OCI-LY1 (cell line): ENCODE data around the gene COL19A1.

Source experiments
- H2AFZ ChIP-seq: fragments of 200-600 bp; sonication (generic), shearing (Covaris generic); 2 replicates; pipeline ENCODE4 v1.6.0; 2014; ENCODE audit warnings: antibody characterized with exemption, mild to moderate bottlenecking, low read length
- H3F3A ChIP-seq: fragments of 200-600 bp; sonication (generic), shearing (Covaris generic); 2 replicates; pipeline ENCODE4 v1.6.0; 2014; ENCODE audit warnings: mild to moderate bottlenecking, antibody characterized with exemption, low read length, moderate library complexity; ENCODE audit not compliant: insufficient read depth
- H3K27ac ChIP-seq: fragments of 200-600 bp; sonication (generic); 2 replicates; pipeline ENCODE4 v1.5.1; 2014; ENCODE audit warnings: low read length, mixed run types, mild to moderate bottlenecking, low read depth; ENCODE audit not compliant: poor library complexity, severe bottlenecking
- H3K27me3 ChIP-seq: fragments of 200-600 bp; sonication (generic); 2 replicates; pipeline ENCODE4 v1.6.0; 2014; ENCODE audit warnings: antibody characterized with exemption, mild to moderate bottlenecking, low read length, moderate library complexity; ENCODE audit not compliant: insufficient read depth
- H3K36me3 ChIP-seq: fragments of 200-600 bp; sonication (generic); 2 replicates; pipeline ENCODE4 v1.6.1; 2014; ENCODE audit warnings: mild to moderate bottlenecking, antibody characterized with exemption, low read length, moderate library complexity, mixed read lengths; ENCODE audit not compliant: insufficient read depth
- H3K4me1 ChIP-seq: fragments of 200-600 bp; sonication (generic); 2 replicates; pipeline ENCODE4 v1.5.1; 2014; ENCODE audit warnings: mild to moderate bottlenecking, low read length, moderate library complexity; ENCODE audit not compliant: insufficient read depth, severe bottlenecking
- H3K4me2 ChIP-seq: fragments of 200-600 bp; sonication (generic), shearing (Covaris generic); 2 replicates; pipeline ENCODE4 v1.6.1; 2014; ENCODE audit warnings: low read length
- H3K4me3 ChIP-seq: fragments of 200-600 bp; sonication (generic); 2 replicates; pipeline ENCODE4 v1.5.1; 2014; ENCODE audit warnings: low read length, low read depth, mild to moderate bottlenecking, mixed read lengths; ENCODE audit not compliant: poor library complexity, severe bottlenecking
- H3K79me2 ChIP-seq: fragments of 200-600 bp; shearing (Covaris generic); 2 replicates; pipeline ENCODE4 v1.6.1; 2016; ENCODE audit warnings: mixed run types, low read length, mixed read lengths; ENCODE audit not compliant: insufficient read depth
- H3K9ac ChIP-seq: fragments of 200-600 bp; sonication (generic), shearing (Covaris generic); 2 replicates; pipeline ENCODE4 v1.6.1; 2014; ENCODE audit warnings: mild to moderate bottlenecking, low read length, mixed read lengths
- H3K9me2 ChIP-seq: fragments of 200-600 bp; sonication (generic), shearing (Covaris generic); 2 replicates; pipeline ENCODE4 v1.6.1; 2014; ENCODE audit warnings: low read depth, mild to moderate bottlenecking, low read length, mixed read lengths
- H3K9me3 ChIP-seq: fragments of 200-600 bp; shearing (Covaris generic); 2 replicates; pipeline ENCODE4 v1.6.1; 2014; ENCODE audit warnings: low read length, mixed read lengths
- H4K20me1 ChIP-seq: fragments of 200-600 bp; sonication (generic), shearing (Covaris generic); 2 replicates; pipeline ENCODE4 v1.6.0; 2016; ENCODE audit warnings: mild to moderate bottlenecking, low read length; ENCODE audit not compliant: insufficient read depth
- CTCF ChIP-seq: fragments of 200-600 bp; sonication (generic), shearing (Covaris generic); IDR thresholded peaks from 2 replicates; pipeline ENCODE4 v1.5.1; 2017; ENCODE audit warnings: mild to moderate bottlenecking, antibody characterized with exemption, low read length, moderate library complexity, mixed read lengths
- EZH2 ChIP-seq: fragments of 200-600 bp; sonication (generic), shearing (Covaris generic); IDR thresholded peaks from 2 replicates; pipeline ENCODE4 v1.8.0; 2017; ENCODE audit warnings: borderline replicate concordance, mixed run types, mild to moderate bottlenecking, antibody characterized with exemption, low read length, moderate library complexity, mixed read lengths

Gene COL19A1

GRCh38 chr6:70164556-70164955 is 298.2 kb downstream of the COL19A1 start:
- Histone ChIP-seq H3K27ac (no peak overlapping the region), H3K9ac (no peak overlapping the region), H4K20me1 (no peaks in the 10 kb centered on the region), H3K9me3 (no peaks in the 10 kb centered on the region), H3K79me2 (no peaks in the 10 kb centered on the region), H3K27me3 (no peaks in the 10 kb centered on the region), H3K4me2 (no peak overlapping the region), H3K36me3 (no peaks in the 10 kb centered on the region), H3K4me3 (no peak overlapping the region), H3K9me2 (no peaks in the 10 kb centered on the region), H2AFZ (no peak overlapping the region), H3K4me1 (no peaks in the 10 kb centered on the region), H3F3A (no peaks in the 10 kb centered on the region)
- no peak for TF ChIP-seq CTCF
- no peak for TF ChIP-seq EZH2

- TF ChIP-seq CTCF: peak; percentile 67
- TF ChIP-seq EZH2: no peak
- Histone ChIP-seq H3K4me3 (no peak overlapping the region), H3K9me3 (no peaks in the 10 kb centered on the region), H2AFZ (no peak overlapping the region), H4K20me1 (no peaks in the 10 kb centered on the region), H3K27me3 (no peaks in the 10 kb centered on the region), H3K27ac (no peak overlapping the region), H3K4me2 (no peak overlapping the region), H3K9ac (no peak overlapping the region), H3K79me2 (no peaks in the 10 kb centered on the region), H3K9me2 (no peaks in the 10 kb centered on the region), H3K4me1 (no peaks in the 10 kb centered on the region), H3F3A (no peaks in the 10 kb centered on the region), H3K36me3 (no peaks in the 10 kb centered on the region)
These were observed 300.0 kb downstream of the COL19A1 start for GRCh38 chr6:70166088-70166958.

GRCh38 chr6:70168681-70169377 is 302.5 kb downstream of the COL19A1 start:
- H2AFZ ChIP-seq: no peak overlapping the region
- no peak overlapping the region for H3K4me3 ChIP-seq
- H3F3A ChIP-seq: no peaks in the 10 kb centered on the region
- no peaks in the 10 kb centered on the region for H3K9me2 ChIP-seq
- H3K27me3 ChIP-seq: no peaks in the 10 kb centered on the region
- H3K36me3 ChIP-seq: no peaks in the 10 kb centered on the region
- TF ChIP-seq CTCF: no peak
- no peak for TF ChIP-seq EZH2
- H3K9ac ChIP-seq: no peak overlapping the region
- no peak overlapping the region for H3K27ac ChIP-seq
- H3K9me3 ChIP-seq: no peaks in the 10 kb centered on the region
- H3K4me1 ChIP-seq: no peaks in the 10 kb centered on the region
- H3K79me2 ChIP-seq: no peaks in the 10 kb centered on the region
- no peak overlapping the region for H3K4me2 ChIP-seq
- no peaks in the 10 kb centered on the region for H4K20me1 ChIP-seq
